K562 (cell line): ENCODE measurements around the gene ITPK1. TPM values are rescaled to one million over a fixed set of nuclear protein-coding genes. Genes with fewer than 3 reads are reported as not detected.

ENCODE experiments used
- ATAC-seq: fragments of 200-7000 bp; cut with Tn5 transposase; 3 replicates; pipeline ENCODE4 v1.9.1; 2020; ENCODE audit warnings: moderate library complexity
- BruUV-seq: library from RNA; stranded (reverse); fragments of 400-500 nt; replicated peaks from 2 replicates; lab custom pipeline; 2021; lab: Mats Ljungman, UMichigan
- CTCF ChIA-PET: fragments of 300-600 bp; formaldehyde crosslinking; extraction: SDS; loops from one replicate; lab custom pipeline; 2021; ENCODE audit warnings: low intra/inter-chr PET ratio; lab: Yijun Ruan, JAX
- POLR2A ChIA-PET: fragments of 300-600, 350-650 bp; sonication (Branson Sonifier 250); formaldehyde crosslinking; extraction: SDS; loops from one replicate; lab custom pipeline; 2021; ENCODE audit warnings: antibody characterized with exemption, inconsistent platforms; lab: Yijun Ruan, JAX
- DNase-seq, 4 experiments: peaks; one replicate each; pipeline versions ENCODE4 v3.0.0 to v3.0.0-alpha.2; 2011 to 2018; ENCODE audit warnings: low spot score in 3 of 4, mixed read lengths in 3 of 4; ENCODE audit errors: extremely low read depth in 1 of 4
- FAIRE-seq: peaks from 2 replicates; lab custom pipeline; 2011; peaks lifted over from hg19 to GRCh38; lab: Jason Lieb, UNC
- H2AFZ ChIP-seq: 2 replicates; pipeline ENCODE4 v1.6.0; 2011; ENCODE audit warnings: low read depth, low read length, control low read depth, inconsistent platforms
- H3K27ac ChIP-seq: fragments of 200-600 bp; 3 replicates; pipeline ENCODE4 v1.8.0; 2011; ENCODE audit warnings: low read depth, mild to moderate bottlenecking, control low read depth, inconsistent platforms, low read length, moderate library complexity, mixed read lengths; ENCODE audit errors: extremely low read depth
- H3K27me3 ChIP-seq, 2 experiments: fragments of 300-600 bp in 1 of 2; 2 replicates in 1 of 2; 3 replicates in 1 of 2; pipeline versions ENCODE4 v1.6.0 to v1.8.0; 2011; ENCODE audit warnings: inconsistent platforms in 2 of 2, low read length in 2 of 2, mild to moderate bottlenecking in 1 of 2, mixed read lengths in 1 of 2, moderate library complexity in 1 of 2; ENCODE audit not compliant: control insufficient read depth in 2 of 2, insufficient read depth in 2 of 2
- H3K36me3 ChIP-seq: fragments of 300-600 bp; 3 replicates; pipeline ENCODE4 v1.8.0; 2011; ENCODE audit warnings: mild to moderate bottlenecking, low read length, inconsistent platforms; ENCODE audit not compliant: control insufficient read depth, insufficient read depth
- H3K4me1 ChIP-seq, 2 experiments: fragments of 200-600 bp in 1 of 2; replicated peaks in 1 of 2; 2 replicates in 1 of 2; 3 replicates in 1 of 2; pipeline versions ENCODE4 v1.5.1 to v1.8.0; 2011; ENCODE audit warnings: inconsistent platforms in 2 of 2, low read length in 2 of 2, mild to moderate bottlenecking in 1 of 2, mixed read lengths in 1 of 2, moderate library complexity in 1 of 2; ENCODE audit not compliant: control insufficient read depth in 2 of 2, insufficient read depth in 2 of 2
- H3K4me2 ChIP-seq: 2 replicates; pipeline ENCODE4 v1.6.1; 2011; ENCODE audit warnings: low read length, control low read depth, inconsistent platforms, mixed read lengths; ENCODE audit not compliant: insufficient read depth
- H3K4me3 ChIP-seq: fragments of 200-600 bp; sonication (generic), shearing (Covaris generic); 2 replicates; pipeline ENCODE4 v1.5.1; 2016; ENCODE audit warnings: control low read depth, inconsistent platforms
- H3K79me2 ChIP-seq: fragments of 200-600 bp; 3 replicates; pipeline ENCODE4 v1.8.0; 2011; ENCODE audit warnings: low read length, inconsistent platforms; ENCODE audit not compliant: control insufficient read depth, insufficient read depth
- H3K9ac ChIP-seq, 2 experiments: 2 replicates each; pipeline versions ENCODE4 v1.6.0 to v1.6.1; 2011; ENCODE audit warnings: low read depth in 2 of 2, low read length in 2 of 2, control low read depth in 1 of 2, inconsistent platforms in 1 of 2, mild to moderate bottlenecking in 1 of 2, mixed read lengths in 1 of 2; ENCODE audit not compliant: insufficient read depth in 1 of 2
- H3K9me1 ChIP-seq: one replicate; pipeline ENCODE4 v1.6.0; 2011; ENCODE audit warnings: inconsistent platforms, mild to moderate bottlenecking, low read length, moderate library complexity; ENCODE audit not compliant: control insufficient read depth, insufficient read depth
- H3K9me3 ChIP-seq: replicated peaks from 2 replicates; pipeline ENCODE4 v1.5.1; 2011; ENCODE audit warnings: low read depth, low read length, inconsistent platforms; ENCODE audit not compliant: control insufficient read depth, insufficient read depth
- H4K20me1 ChIP-seq: replicated peaks from 2 replicates; pipeline ENCODE4 v1.6.1; 2011; ENCODE audit warnings: low read length, inconsistent platforms, mixed read lengths; ENCODE audit not compliant: control insufficient read depth, insufficient read depth
- ADNP ChIP-seq: fragments of 200-800 bp; sonication (Bioruptor generic); IDR thresholded peaks from 2 replicates; pipeline ENCODE4 v1.6.1; 2016; ENCODE audit warnings: missing genetic modification characterization, missing compliant biosample characterization
- ARID4B ChIP-seq: sonication (generic); formaldehyde crosslinking; IDR thresholded peaks from 2 replicates; pipeline ENCODE4 v1.8.0; 2022; ENCODE audit warnings: mild to moderate bottlenecking, missing genetic modification reagents
- ATF1 ChIP-seq, 2 experiments: fragments of 450-650 bp in 1 of 2; IDR thresholded peaks; 2 replicates each; pipeline ENCODE4 v1.6.1; 2016; ENCODE audit warnings: missing compliant biosample characterization in 1 of 2, missing genetic modification characterization in 1 of 2
- C11orf30 ChIP-seq: fragments of 450-650 bp; IDR thresholded peaks from 2 replicates; pipeline ENCODE4 v1.6.1; 2016; ENCODE audit warnings: low read depth, mild to moderate bottlenecking
- CBFA2T2 ChIP-seq: fragments of 450-650 bp; conservative IDR thresholded peaks from 2 replicates; pipeline ENCODE4 v1.6.1; 2017; ENCODE audit warnings: mild to moderate bottlenecking
- GTF2E2 ChIP-seq: fragments of 200-800 bp; sonication (Bioruptor generic); IDR thresholded peaks from 2 replicates; pipeline ENCODE4 v1.6.1; 2016; ENCODE audit warnings: missing genetic modification characterization, missing compliant biosample characterization
- HOXB6 ChIP-seq: fragments of 250-450 bp; sonication (Bioruptor Pico); IDR thresholded peaks from 2 replicates; pipeline ENCODE4 v1.5.1; 2022; ENCODE audit warnings: mild to moderate bottlenecking, borderline replicate concordance
- KDM2B ChIP-seq: fragments of 250-450 bp; sonication (Bioruptor Pico); IDR thresholded peaks from 2 replicates; pipeline ENCODE4 v1.8.0; 2021; ENCODE audit warnings: mild to moderate bottlenecking, moderate library complexity
- OTX1 ChIP-seq: fragments of 450-650 bp; formaldehyde crosslinking; IDR thresholded peaks from 2 replicates; pipeline ENCODE4 v1.4.0; 2022; ENCODE audit warnings: mild to moderate bottlenecking
- POLR2AphosphoS2 ChIP-seq: IDR thresholded peaks from 2 replicates; pipeline ENCODE4 v1.6.1; 2012; ENCODE audit warnings: low read length, improper control_type of control experiment
- THRA ChIP-seq: fragments of 450-650 bp; IDR thresholded peaks from 2 replicates; pipeline ENCODE4 v1.6.1; 2017; ENCODE audit warnings: mild to moderate bottlenecking, moderate library complexity
- ZBTB17 ChIP-seq: fragments of 450-650 bp; formaldehyde crosslinking; IDR thresholded peaks from 2 replicates; pipeline ENCODE4 v1.4.0; 2020; ENCODE audit warnings: mild to moderate bottlenecking
- ZNF696 ChIP-seq: fragments of 250-450 bp; sonication (Bioruptor Pico); conservative IDR thresholded peaks from 2 replicates; pipeline ENCODE4 v1.4.0; 2020; ENCODE audit warnings: mild to moderate bottlenecking, moderate library complexity
- ZNF766 ChIP-seq: fragments of 200-800 bp; sonication (Bioruptor generic); conservative IDR thresholded peaks from 2 replicates; pipeline ENCODE4 v1.6.1; 2016; ENCODE audit warnings: missing genetic modification characterization, missing compliant biosample characterization
- WGBS: fragments of 100-300 bp; shearing (Covaris generic); methylation state at CpG from one replicate; pipeline ENCODE4 v1.1.6; 2016; ENCODE audit warnings: low coverage, mixed read lengths; ENCODE audit not compliant: insufficient coverage; ENCODE audit errors: missing lambda C conversion rate; 5-methylcytosine and 5-hydroxymethylcytosine counted together
- in situ Hi-C: fragments of 300-500 bp; cut with MboI; formaldehyde crosslinking; loops from 4 replicates; pipeline ENCODE4 v1.15.0; 2018; ENCODE audit warnings: inconsistent platforms, mixed read lengths
- intact Hi-C: fragments of 100-400 bp; cut with micrococcal nuclease; formaldehyde crosslinking; loops from 2 replicates; pipeline ENCODE4 v1.14.2; 2022
- polyA plus RNA-seq, 8 experiments: library from polyadenylated mRNA; depleted of rRNA in 4 of 8; stranded (reverse) in 5 of 8; unstranded in 3 of 8; fragments of >200 nt; fragmentation: Nextera tagmentation in 2 of 8; fragmentation: Illumina TruSeq in 1 of 8; extraction: Ambion mirVana in 2 of 8; extraction: Trizol in 1 of 8; gene quantifications; 2 replicates each; pipeline versions ENCODE4 v1.2.1 to v1.2.3, GENCODE V29; 2011 to 2014; ENCODE audit warnings: inconsistent platforms in 1 of 8, missing spikeins in 1 of 8
- total RNA-seq, 7 experiments: library from RNA; depleted of rRNA in 6 of 7; stranded (reverse); fragments of >200 nt in 6 of 7; fragmentation: Illumina TruSeq in 2 of 7; extraction: Trizol in 2 of 7; gene quantifications; 2 replicates each; pipeline versions ENCODE4 v1.2.1 to v1.2.3, GENCODE V29; 2011 to 2021; ENCODE audit warnings: low replicate concordance in 1 of 7

ITPK1 gene
- total and polyA plus RNA-seq, 9 of the 15 experiments (the other 6 are each of a cell fraction or from before 2014, with no cell fraction given), result 1.2 to 39.2 (median 23.0) TPM

GRCh38 chr14:93082576-93083001 lies 33.1 kb downstream of the ITPK1 start:
- no peak for TF ChIP-seq HOXB6
- no peak for TF ChIP-seq CBFA2T2
- no peak for TF ChIP-seq ZBTB17 (CRISPR knock-in tag)
- TF ChIP-seq GTF2E2 (tag), result no peak
- no peak for TF ChIP-seq ZNF766
- no peak for TF ChIP-seq ATF1 (CRISPR knock-in tag; IDR thresholded peaks at IDR 0.05)
- no peak for TF ChIP-seq ATF1 (tag; IDR thresholded peaks at IDR 0.05)
- no peak for TF ChIP-seq ADNP (tag)
- no peak for TF ChIP-seq OTX1 (CRISPR knock-in tag)
- TF ChIP-seq ZNF696, result no peak
- no peak for TF ChIP-seq ARID4B (CRISPR knock-in tag)
- TF ChIP-seq POLR2AphosphoS2, result no peak
- TF ChIP-seq C11orf30, result no peak
- no peak for TF ChIP-seq THRA
- no peak for TF ChIP-seq KDM2B (CRISPR knock-in tag)
- ATAC-seq, result no peak
- no TSS peak for BruUV-seq
- ChIA-PET POLR2A (no interaction called here), CTCF (no interaction called here)
- H2AFZ ChIP-seq, result no peak overlapping the region
- in situ Hi-C loops (no loop called here), intact Hi-C loops (no loop called here)
- no peaks in the 10 kb centered on the region for H3K9me1 ChIP-seq
- no peaks in the 10 kb centered on the region for H3K27me3 ChIP-seq
- no peaks in the 10 kb centered on the region; the same call in 1 of the 2 replicates for H4K20me1 ChIP-seq
- H3K9ac ChIP-seq, result 0 out of 4 replicates have a peak overlapping the region, but pooled peaks of 1 of the 2 experiments have one; percentile 2
- no peak overlapping the region for H3K4me2 ChIP-seq
- H3K4me3 ChIP-seq, result no peak overlapping the region
- FAIRE-seq, result no peak
- no peaks in the 10 kb centered on the region for H3K9me3 ChIP-seq
- peaks cover 3 to 18% of the 10 kb centered on the region in 2 experiments; a peak in 2 of 5 replicates for H3K4me1 ChIP-seq
- no peak for DNase-seq
- no peaks in the 10 kb centered on the region for H3K36me3 ChIP-seq
- no peak overlapping the region for H3K27ac ChIP-seq
- no peaks in the 10 kb centered on the region for H3K79me2 ChIP-seq
- 79% methylated on average over 7 of the region's 12 CpGs for WGBS
